ENCODE data around the gene NPPC.
"Not testable (repeated sequence)": the region's sequence is repeated elsewhere in the genome, so short reads cannot be mapped to it uniquely, and the experiment has no call there.

NPPC gene

GRCh38 chr2:231884438-231885140 lies 41.6 kb downstream of the NPPC start:
- no peak for DNase-seq (ENCODE audit: low read depth)

- peak; percentile 67 for DNase-seq (ENCODE audit: low read depth)
Observed at GRCh38 chr2:231883468-231883881, 42.7 kb downstream of the NPPC start.

GRCh38 chr2:231882646-231883045 lies 43.5 kb downstream of the NPPC start:
- DNase-seq (ENCODE audit: low read depth) = no peak

DNA sequence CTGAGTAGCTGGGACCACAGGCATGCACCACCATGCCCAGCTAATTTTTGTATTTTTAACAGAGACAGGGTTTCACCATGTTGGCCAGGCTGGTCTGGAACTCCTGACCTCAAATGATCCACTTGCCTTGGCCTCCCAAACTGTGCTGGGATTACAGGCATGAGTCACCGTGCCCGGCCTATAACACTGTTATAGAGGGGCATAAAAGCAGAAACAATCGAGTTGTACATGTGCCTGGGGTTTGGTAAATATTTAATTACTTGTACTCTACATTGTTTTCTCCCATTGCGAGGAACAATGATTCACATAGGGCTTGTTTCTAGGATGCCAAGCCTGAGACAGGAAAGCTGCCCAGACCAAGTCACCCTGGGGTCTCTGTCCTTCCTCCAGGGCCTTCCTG lies 45.8 kb downstream of the NPPC start:
- not testable (repeated sequence) for DNase-seq (ENCODE audit: low read depth)

DNA sequence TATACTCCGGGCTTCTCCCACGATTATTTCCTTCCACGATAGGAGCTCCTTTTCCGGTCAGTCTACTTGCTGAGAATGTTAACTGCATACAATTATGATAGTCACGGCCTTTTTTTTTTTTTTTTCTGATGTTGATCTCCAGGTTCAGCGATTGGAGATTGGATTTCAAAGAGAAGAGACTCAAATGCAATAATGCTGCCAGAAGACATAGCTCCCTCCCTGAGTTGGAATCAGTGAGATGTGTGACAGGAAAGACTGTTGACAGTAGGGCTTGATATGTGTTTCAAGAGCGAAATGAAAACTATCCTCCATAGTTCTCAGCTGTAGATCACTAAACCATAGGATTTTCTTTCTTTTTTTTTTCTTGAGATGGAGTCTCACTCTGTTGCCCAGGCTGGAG lies 47.0 kb downstream of the NPPC start:
- no peak for DNase-seq (ENCODE audit: low read depth)

GRCh38 chr2:231877533-231878456 lies 48.4 kb downstream of the NPPC start:
- peak; percentile 28 for DNase-seq (ENCODE audit: low read depth)

GRCh38 chr2:231874944-231875343 lies 51.3 kb downstream of the NPPC start:
- DNase-seq (ENCODE audit: low read depth) = no peak
